Prostate gland (tissue), 2 donors: ENCODE results near the gene NFKBIA. TPM values are rescaled to one million over a fixed set of nuclear protein-coding genes. Genes with fewer than 3 reads are reported as not detected.

Source experiments
- DNase-seq: peaks from one replicate; pipeline ENCODE4 v3.0.0-alpha.2; 2019; ENCODE audit warnings: low spot score
- H3K27ac ChIP-seq, 2 donors: fragments of 200-600 bp; sonication (generic); 2 replicates each; pipeline ENCODE4 v1.5.1; 2017 to 2019
- H3K27me3 ChIP-seq: fragments of 200-600 bp; sonication (generic); replicated peaks from 2 replicates; pipeline ENCODE4 v1.5.1; 2019; ENCODE audit not compliant: insufficient read depth
- H3K36me3 ChIP-seq, 2 donors: fragments of 200-600 bp; sonication (generic); 1 replicate in 1 of 2; 2 replicates in 1 of 2; pipeline versions ENCODE4 v1.5.1 to v1.8.1; 2017 to 2019
- H3K4me1 ChIP-seq: fragments of 200-600 bp; sonication (generic); replicated peaks from 2 replicates; pipeline ENCODE4 v1.5.1; 2019
- H3K4me3 ChIP-seq, 2 donors: fragments of 200-600 bp; sonication (generic); 2 replicates each; pipeline ENCODE4 v1.5.1; 2017 to 2019
- H3K9me3 ChIP-seq: fragments of 200-600 bp; sonication (generic); 2 replicates; pipeline ENCODE4 v1.5.1; 2017
- POLR2A ChIP-seq: fragments of 450-650 bp; IDR thresholded peaks from one replicate; pipeline ENCODE4 v1.6.1; 2016; ENCODE audit warnings: antibody characterized with exemption, mild to moderate bottlenecking
- POLR2AphosphoS5 ChIP-seq: sonication (generic); formaldehyde crosslinking; IDR thresholded peaks from one replicate; pipeline ENCODE4 v1.6.1; 2017; ENCODE audit warnings: antibody characterized with exemption
- WGBS: methylation state at CpG from one replicate; pipeline ENCODE4 v1.1.5; 2018; 5-methylcytosine and 5-hydroxymethylcytosine counted together
- intact Hi-C: fragments of 100-400 bp; cut with DNase I; formaldehyde crosslinking; loops from one replicate; pipeline ENCODE4 v1.14.2; 2022
- total RNA-seq, 2 donors: library from RNA; depleted of rRNA; stranded (reverse); fragments of >200 nt; gene quantifications; one replicate each; pipeline ENCODE4 v1.1.0, GENCODE V29; 2016
- TF ChIP-seq, protein P1 (sequence below), 4 experiments: fragments of 200-600 bp in 2 of 4; fragments of 450-650 bp in 2 of 4; sonication (generic) in 2 of 4; IDR thresholded peaks; 1 replicate in 3 of 4; 2 replicates in 1 of 4; pipeline ENCODE4 v1.5.1; 2016 to 2019; ENCODE audit warnings: antibody characterized with exemption in 4 of 4, mild to moderate bottlenecking in 2 of 4, moderate library complexity in 2 of 4

NFKBIA gene
- total RNA-seq, result 100 to 1,000 TPM; 294 to 415 TPM

GRCh38 chr14:35404449-35405303 lies at the start of gene NFKBIA:
Gene NFKBIA (minus strand): TSS chr14:35404749. CDS start chr14:35404644, 105 bp downstream.
- Histone ChIP-seq H3K4me3 (peak within 1 kb of the TSS; percentile 97 to 99), H3K36me3 (peaks cover 22 to 29% of the 10 kb centered on the region in 2 donors), H3K27me3 (no peaks in the 10 kb centered on the region), H3K9me3 (no peaks in the 10 kb centered on the region), H3K4me1 (peaks cover 4% of the 10 kb centered on the region), H3K27ac (peak within 1 kb of the TSS; percentile 100)
- under 1% methylated on average over 60 of the region's 69 CpGs for WGBS
- peak; percentile 87 for DNase-seq
- TF ChIP-seq POLR2A (peak; percentile 98), POLR2AphosphoS5 (peak; percentile 81)
- TF ChIP-seq, protein P1, sequence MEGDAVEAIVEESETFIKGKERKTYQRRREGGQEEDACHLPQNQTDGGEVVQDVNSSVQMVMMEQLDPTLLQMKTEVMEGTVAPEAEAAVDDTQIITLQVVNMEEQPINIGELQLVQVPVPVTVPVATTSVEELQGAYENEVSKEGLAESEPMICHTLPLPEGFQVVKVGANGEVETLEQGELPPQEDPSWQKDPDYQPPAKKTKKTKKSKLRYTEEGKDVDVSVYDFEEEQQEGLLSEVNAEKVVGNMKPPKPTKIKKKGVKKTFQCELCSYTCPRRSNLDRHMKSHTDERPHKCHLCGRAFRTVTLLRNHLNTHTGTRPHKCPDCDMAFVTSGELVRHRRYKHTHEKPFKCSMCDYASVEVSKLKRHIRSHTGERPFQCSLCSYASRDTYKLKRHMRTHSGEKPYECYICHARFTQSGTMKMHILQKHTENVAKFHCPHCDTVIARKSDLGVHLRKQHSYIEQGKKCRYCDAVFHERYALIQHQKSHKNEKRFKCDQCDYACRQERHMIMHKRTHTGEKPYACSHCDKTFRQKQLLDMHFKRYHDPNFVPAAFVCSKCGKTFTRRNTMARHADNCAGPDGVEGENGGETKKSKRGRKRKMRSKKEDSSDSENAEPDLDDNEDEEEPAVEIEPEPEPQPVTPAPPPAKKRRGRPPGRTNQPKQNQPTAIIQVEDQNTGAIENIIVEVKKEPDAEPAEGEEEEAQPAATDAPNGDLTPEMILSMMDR (IDR thresholded peaks at IDR 0.05), result peak in 3 of 4 experiments; percentile 29 to 52 (median 34)
- intact Hi-C loops, result loop anchor here (1.0 to 10.0 kb wide), 6 partner anchors 112 to 692 kb away; partner anchors contain the start of genes BAZ1A, CFL2, FAM177A1 and PPP2R3C

DNA sequence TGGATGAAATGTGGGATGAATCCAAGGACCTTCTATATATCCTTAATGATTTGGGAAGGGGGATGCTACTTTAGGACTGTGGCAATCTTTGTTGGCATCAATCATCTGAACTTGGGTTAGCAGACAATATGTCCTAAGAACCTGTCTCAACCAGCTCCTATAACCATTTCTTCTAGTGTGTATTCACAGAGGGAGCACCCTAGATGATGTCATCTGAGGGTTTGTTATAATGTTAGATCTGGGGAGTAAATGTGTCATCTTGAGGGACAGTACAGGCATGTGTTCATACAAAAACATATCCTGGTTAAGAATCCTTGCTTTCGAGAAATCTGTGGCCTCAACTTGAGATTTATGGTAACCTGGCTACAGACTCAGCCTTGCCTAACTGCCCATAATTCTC lies 41.9 kb upstream of the NFKBIA start:
- intact Hi-C loops, result no loop called here
- no peak overlapping the region for H3K27ac ChIP-seq

GRCh38 chr14:35444104-35444503 lies 39.6 kb upstream of the NFKBIA start:
- WGBS, result 83% methylated on average over 1 of the region's 1 CpG
- H3K27me3 ChIP-seq, result no peaks in the 10 kb centered on the region
- intact Hi-C loops, result no loop called here
- H3K9me3 ChIP-seq, result no peaks in the 10 kb centered on the region
- DNase-seq, result no peak
- no peak for TF ChIP-seq POLR2A
- TF ChIP-seq, protein P1 (IDR thresholded peaks at IDR 0.05), result no peak
- no peak for TF ChIP-seq POLR2AphosphoS5
- H3K27ac ChIP-seq, result no peak overlapping the region
- H3K4me3 ChIP-seq, result no peak overlapping the region
- H3K4me1 ChIP-seq, result no peaks in the 10 kb centered on the region
- no peaks in the 10 kb centered on the region for H3K36me3 ChIP-seq

More for the DNA sequence above, 41.9 kb upstream of the NFKBIA start:
- Histone ChIP-seq H3K4me3 (no peak overlapping the region), H3K36me3 (no peaks in the 10 kb centered on the region), H3K4me1 (no peaks in the 10 kb centered on the region), H3K27me3 (no peaks in the 10 kb centered on the region), H3K9me3 (no peaks in the 10 kb centered on the region)
- DNase-seq, result no peak
- TF ChIP-seq POLR2A (no peak), POLR2AphosphoS5 (no peak)
- TF ChIP-seq, protein P1 (IDR thresholded peaks at IDR 0.05), result no peak
- WGBS, result 86% methylated on average over 1 of the region's 1 CpG

DNA sequence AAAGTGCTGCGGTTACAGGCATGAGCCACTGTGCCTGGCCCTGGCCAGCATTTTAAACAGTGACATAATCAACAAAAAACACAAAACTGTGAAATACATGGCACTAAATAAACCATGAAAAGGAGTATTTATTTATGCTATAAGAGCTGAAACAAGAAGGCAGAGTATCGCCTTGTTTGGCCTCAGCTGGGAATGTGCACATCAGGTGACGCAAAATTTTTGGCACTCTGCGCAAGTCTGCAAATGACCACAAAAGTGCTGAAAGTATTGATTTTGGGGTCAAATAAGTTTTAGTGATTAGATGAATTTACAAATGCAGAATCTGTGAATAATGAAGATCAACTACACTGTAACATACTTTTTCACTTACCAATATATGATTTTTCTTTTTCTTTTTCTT lies 36.6 kb upstream of the NFKBIA start:
- no peaks in the 10 kb centered on the region for H3K27me3 ChIP-seq
- H3K9me3 ChIP-seq, result no peaks in the 10 kb centered on the region
- no peak for DNase-seq
- no peak overlapping the region for H3K4me3 ChIP-seq
- H3K27ac ChIP-seq, result no peak overlapping the region
- WGBS, result 91% methylated on average over 4 of the region's 4 CpGs
- no peaks in the 10 kb centered on the region for H3K36me3 ChIP-seq
- no peaks in the 10 kb centered on the region for H3K4me1 ChIP-seq
- TF ChIP-seq POLR2AphosphoS5, result no peak
- TF ChIP-seq, protein P1 (IDR thresholded peaks at IDR 0.05), result no peak
- TF ChIP-seq POLR2A, result no peak
- intact Hi-C loops, result no loop called here
